Tibial artery (tissue), 4 donors: ENCODE measurements around the gene CERS2.

ENCODE experiments used
- DNase-seq, 2 donors: peaks; one replicate each; pipeline ENCODE4 v3.0.0-alpha.2; 2019
- H3K27ac ChIP-seq, 2 donors: fragments of 200-600 bp; sonication (generic) in 1 of 2; 1 replicate in 1 of 2; 2 replicates in 1 of 2; pipeline ENCODE4 v1.5.1; 2018 to 2019; ENCODE audit warnings: mild to moderate bottlenecking in 1 of 2
- H3K27me3 ChIP-seq, 2 donors: fragments of 200-600 bp; sonication (generic) in 1 of 2; one replicate each; pipeline versions ENCODE4 v1.5.1 to v1.6.0; 2016 to 2019
- H3K36me3 ChIP-seq, 3 donors: fragments of 200-600 bp; sonication (generic) in 2 of 3; one replicate each; pipeline ENCODE4 v1.5.1; 2016 to 2019; ENCODE audit warnings: mild to moderate bottlenecking in 2 of 3
- H3K4me1 ChIP-seq, 4 donors: fragments of 200-600 bp; sonication (generic) in 2 of 4; 1 replicate in 3 of 4; 2 replicates in 1 of 4; pipeline ENCODE4 v1.5.1; 2016 to 2019
- H3K4me3 ChIP-seq, 2 donors: fragments of 200-600 bp; sonication (generic) in 1 of 2; 1 replicate in 1 of 2; 2 replicates in 1 of 2; pipeline ENCODE4 v1.5.1; 2018 to 2019; ENCODE audit warnings: mild to moderate bottlenecking in 2 of 2
- H3K9me3 ChIP-seq, 3 donors: fragments of 200-600 bp; sonication (generic) in 1 of 3; one replicate each; pipeline ENCODE4 v1.5.1; 2016 to 2019
- CTCF ChIP-seq, 2 experiments: fragments of 200-600 bp in 1 of 2; fragments of 450-650 bp in 1 of 2; IDR thresholded peaks; one replicate each; pipeline ENCODE4 v1.5.1; 2017 to 2019; ENCODE audit warnings: antibody characterized with exemption in 2 of 2, mild to moderate bottlenecking in 1 of 2, moderate library complexity in 1 of 2
- intact Hi-C: fragments of 100-400 bp; cut with DNase I; formaldehyde crosslinking; loops from one replicate; pipeline ENCODE4 v1.15.0; 2023; ENCODE audit warnings: low total_unique reads

Gene CERS2

GRCh38 chr1:151001602-151002001 is 27.0 kb upstream of the CERS2 start:
- DNase-seq: no peak
- no peaks in the 10 kb centered on the region for H3K9me3 ChIP-seq
- TF ChIP-seq CTCF (IDR thresholded peaks at IDR 0.05): no peak
- no peak overlapping the region for H3K4me3 ChIP-seq
- no peak overlapping the region for H3K27ac ChIP-seq
- intact Hi-C loops: loop anchor here (10.0 kb wide), 1 partner anchor 447 kb away; no protein-coding TSS in a partner anchor
- peaks cover 0 to 35% (median 28%) of the 10 kb centered on the region in 4 donors for H3K4me1 ChIP-seq
- H3K36me3 ChIP-seq: peaks cover 19 to 58% (median 53%) of the 10 kb centered on the region in 3 donors
- H3K27me3 ChIP-seq: no peaks in the 10 kb centered on the region

- Histone ChIP-seq H3K4me1 (peaks cover 0 to 35% (median 25%) of the 10 kb centered on the region in 4 donors), H3K36me3 (peaks cover 19 to 58% (median 53%) of the 10 kb centered on the region in 3 donors), H3K4me3 (no peak overlapping the region), H3K9me3 (no peaks in the 10 kb centered on the region), H3K27me3 (no peaks in the 10 kb centered on the region), H3K27ac (no peak overlapping the region)
- DNase-seq: no peak
- no peak for TF ChIP-seq CTCF (IDR thresholded peaks at IDR 0.05)
- intact Hi-C loops: loop anchor here (10.0 kb wide), 1 partner anchor 446 kb away; no protein-coding TSS in a partner anchor
These were observed 25.8 kb upstream of the CERS2 start for GRCh38 chr1:151000408-151000807.

DNA sequence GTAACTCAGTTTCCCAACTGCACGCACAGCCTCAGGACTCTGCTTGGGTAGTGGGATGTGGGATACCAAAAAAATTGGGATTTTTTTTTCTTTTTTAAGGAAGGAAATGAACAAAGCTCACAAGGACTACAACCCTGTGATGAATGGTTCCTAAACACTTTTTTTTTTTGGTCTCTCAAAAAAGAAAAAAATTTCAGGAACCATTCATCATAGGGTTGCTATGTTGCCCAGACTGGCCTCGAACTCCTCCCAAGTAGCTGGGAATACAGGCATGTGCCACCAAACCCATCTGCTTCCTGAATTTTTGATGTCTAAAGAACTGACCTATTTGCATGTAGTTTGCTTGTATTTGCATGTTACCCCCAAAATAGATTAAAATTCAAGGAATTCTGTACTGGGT is 25.3 kb upstream of the CERS2 start:
- no peak for DNase-seq
- Histone ChIP-seq H3K27me3 (no peaks in the 10 kb centered on the region), H3K9me3 (no peaks in the 10 kb centered on the region), H3K27ac (no peak overlapping the region), H3K36me3 (peaks cover 19 to 58% (median 53%) of the 10 kb centered on the region in 3 donors), H3K4me3 (no peak overlapping the region), H3K4me1 (peaks cover 0 to 30% (median 20%) of the 10 kb centered on the region in 4 donors)
- no peak for TF ChIP-seq CTCF (IDR thresholded peaks at IDR 0.05)
- intact Hi-C loops: loop anchor here (10.0 kb wide), 1 partner anchor 445 kb away; no protein-coding TSS in a partner anchor

- Histone ChIP-seq H3K27ac (no peak overlapping the region), H3K4me1 (peaks cover 0 to 22% (median 13%) of the 10 kb centered on the region in 4 donors), H3K9me3 (no peaks in the 10 kb centered on the region), H3K4me3 (no peak overlapping the region), H3K27me3 (no peaks in the 10 kb centered on the region), H3K36me3 (peaks cover 19 to 58% (median 53%) of the 10 kb centered on the region in 3 donors)
- DNase-seq: no peak
- no peak for TF ChIP-seq CTCF (IDR thresholded peaks at IDR 0.05)
- intact Hi-C loops: no loop called here
These were observed 24.5 kb upstream of the CERS2 start for GRCh38 chr1:150999051-150999674.

- DNase-seq: no peak
- Histone ChIP-seq H3K36me3 (peaks cover 19 to 58% (median 53%) of the 10 kb centered on the region in 3 donors), H3K27ac (no peak overlapping the region), H3K4me1 (peaks cover 0 to 10% (median 3%) of the 10 kb centered on the region in 4 donors), H3K9me3 (no peaks in the 10 kb centered on the region), H3K27me3 (no peaks in the 10 kb centered on the region), H3K4me3 (no peak overlapping the region)
- intact Hi-C loops: no loop called here
- no peak for TF ChIP-seq CTCF (IDR thresholded peaks at IDR 0.05)
These were observed 23.3 kb upstream of the CERS2 start for GRCh38 chr1:150997949-150998348.
